Fibroblast of villous mesenchyme (primary cell): ENCODE measurements around the gene UBE2R2. TPM values are rescaled to one million over a fixed set of nuclear protein-coding genes. Genes with fewer than 3 reads are reported as not detected.
A peak's percentile ranks its signal among the peaks of the same experiment; 100 is the strongest.
"Not testable (repeated sequence)": the region's sequence is repeated elsewhere in the genome, so short reads cannot be mapped to it uniquely, and the experiment has no call there.

ENCODE experiments used
- DNase-seq: peaks from one replicate; pipeline ENCODE4 v3.0.0-alpha.2; 2010; ENCODE audit warnings: low read depth
- H3K4me3 ChIP-seq: 2 replicates; pipeline ENCODE4 v1.5.1; 2011; ENCODE audit warnings: low read depth, mild to moderate bottlenecking, low read length
- CTCF ChIP-seq: IDR thresholded peaks from 2 replicates; pipeline ENCODE4 v1.5.1; 2012; ENCODE audit warnings: low read depth, mild to moderate bottlenecking, low read length; ENCODE audit not compliant: insufficient read depth
- small RNA-seq: library from RNA; depleted of rRNA; stranded (forward); fragments of <200 nt; gene quantifications from one replicate; pipeline ENCODE3, GENCODE V24; 2012
- total RNA-seq: library from RNA; depleted of rRNA; stranded (reverse); fragments of >200 nt; gene quantifications from 2 replicates; pipeline ENCODE4 v1.2.3, GENCODE V29; 2012

Gene UBE2R2
- total RNA-seq, 1 donor: 20.3 TPM

DNA sequence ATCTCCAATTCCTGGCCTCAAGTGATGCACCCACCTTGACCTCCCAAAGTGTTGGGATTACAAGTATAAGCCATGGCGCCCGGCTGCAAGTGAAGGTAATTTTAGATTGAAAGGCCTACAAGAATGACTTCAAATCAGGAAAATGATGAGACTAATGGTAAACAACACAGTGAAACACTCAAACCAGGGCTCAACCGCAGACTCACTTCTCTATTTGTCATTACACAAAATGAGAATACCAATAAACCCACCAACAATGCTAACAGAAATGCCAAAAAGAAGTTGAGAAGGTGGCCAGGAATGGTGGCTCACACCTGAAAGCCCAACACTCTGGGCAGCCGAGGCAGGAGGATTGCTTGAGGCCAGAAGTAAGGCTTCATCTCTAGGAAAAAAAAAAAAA lies 139.6 kb downstream of the UBE2R2 start:
- TF ChIP-seq CTCF: no peak
- no peak overlapping the region for H3K4me3 ChIP-seq
- DNase-seq: no peak

GRCh38 chr9:33959725-33960124 lies 142.8 kb downstream of the UBE2R2 start:
- no peak overlapping the region for H3K4me3 ChIP-seq
- no peak for TF ChIP-seq CTCF
- no peak for DNase-seq

DNA sequence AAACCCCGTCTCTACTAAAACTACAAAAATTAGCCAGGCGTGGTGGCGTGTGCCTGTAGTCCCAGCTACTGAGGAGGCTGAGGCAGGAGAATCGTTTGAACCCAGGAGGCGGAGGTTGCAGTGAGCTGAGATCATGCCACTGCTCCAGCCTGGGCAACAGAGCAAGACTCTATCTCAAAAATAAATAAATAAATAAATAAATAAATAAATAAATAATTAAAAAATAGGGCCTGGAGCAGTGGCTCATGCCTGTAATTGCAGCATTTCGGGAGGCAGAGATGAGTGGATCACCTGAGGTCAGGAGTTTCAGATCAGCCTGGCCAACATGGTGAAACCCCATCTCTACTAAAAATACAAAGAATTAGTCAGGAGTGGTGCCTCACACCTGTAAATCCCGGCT lies 145.5 kb downstream of the UBE2R2 start:
- DNase-seq, H3K4me3 ChIP-seq: not testable (repeated sequence)

GRCh38 chr9:33964086-33964768 lies 147.3 kb downstream of the UBE2R2 start:
- no peak for TF ChIP-seq CTCF
- no peak overlapping the region for H3K4me3 ChIP-seq
- no peak for DNase-seq

Small RNA genes lying within 50 kb of the gene (small RNA-seq; reads per million reads assigned to genes)
- gene RF00019: not detected
- gene RNU4ATAC11P: not detected
- 28.5 reads per million, percentile 94 among the genes with 10 or more reads in this experiment for gene SNORD121A
- not detected for gene SNORD121B

Other genes starting within 250 kb of the UBE2R2 start
- 3.9 and 12.9 TPM in 2 replicates for gene PRSS3, start 21.6 kb upstream of the UBE2R2 start, total RNA-seq
- 18.0 and 26.8 TPM in 2 replicates for gene UBAP2, start 231.7 kb downstream of the UBE2R2 start, total RNA-seq